NCI-H187 treated with DMSO at 0.1 percent for 48 hours (cell line): ENCODE measurements around the gene WDFY2.
A peak's percentile ranks its signal among the peaks of the same experiment; 100 is the strongest.
"Not testable (repeated sequence)": the region's sequence is repeated elsewhere in the genome, so short reads cannot be mapped to it uniquely, and the experiment has no call there.

ENCODE experiments used
- DNase-seq: peaks from one replicate; lab custom pipeline; 2025; lab: John Stamatoyannopoulos, UW

Gene WDFY2, protein sequence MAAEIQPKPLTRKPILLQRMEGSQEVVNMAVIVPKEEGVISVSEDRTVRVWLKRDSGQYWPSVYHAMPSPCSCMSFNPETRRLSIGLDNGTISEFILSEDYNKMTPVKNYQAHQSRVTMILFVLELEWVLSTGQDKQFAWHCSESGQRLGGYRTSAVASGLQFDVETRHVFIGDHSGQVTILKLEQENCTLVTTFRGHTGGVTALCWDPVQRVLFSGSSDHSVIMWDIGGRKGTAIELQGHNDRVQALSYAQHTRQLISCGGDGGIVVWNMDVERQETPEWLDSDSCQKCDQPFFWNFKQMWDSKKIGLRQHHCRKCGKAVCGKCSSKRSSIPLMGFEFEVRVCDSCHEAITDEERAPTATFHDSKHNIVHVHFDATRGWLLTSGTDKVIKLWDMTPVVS

DNA sequence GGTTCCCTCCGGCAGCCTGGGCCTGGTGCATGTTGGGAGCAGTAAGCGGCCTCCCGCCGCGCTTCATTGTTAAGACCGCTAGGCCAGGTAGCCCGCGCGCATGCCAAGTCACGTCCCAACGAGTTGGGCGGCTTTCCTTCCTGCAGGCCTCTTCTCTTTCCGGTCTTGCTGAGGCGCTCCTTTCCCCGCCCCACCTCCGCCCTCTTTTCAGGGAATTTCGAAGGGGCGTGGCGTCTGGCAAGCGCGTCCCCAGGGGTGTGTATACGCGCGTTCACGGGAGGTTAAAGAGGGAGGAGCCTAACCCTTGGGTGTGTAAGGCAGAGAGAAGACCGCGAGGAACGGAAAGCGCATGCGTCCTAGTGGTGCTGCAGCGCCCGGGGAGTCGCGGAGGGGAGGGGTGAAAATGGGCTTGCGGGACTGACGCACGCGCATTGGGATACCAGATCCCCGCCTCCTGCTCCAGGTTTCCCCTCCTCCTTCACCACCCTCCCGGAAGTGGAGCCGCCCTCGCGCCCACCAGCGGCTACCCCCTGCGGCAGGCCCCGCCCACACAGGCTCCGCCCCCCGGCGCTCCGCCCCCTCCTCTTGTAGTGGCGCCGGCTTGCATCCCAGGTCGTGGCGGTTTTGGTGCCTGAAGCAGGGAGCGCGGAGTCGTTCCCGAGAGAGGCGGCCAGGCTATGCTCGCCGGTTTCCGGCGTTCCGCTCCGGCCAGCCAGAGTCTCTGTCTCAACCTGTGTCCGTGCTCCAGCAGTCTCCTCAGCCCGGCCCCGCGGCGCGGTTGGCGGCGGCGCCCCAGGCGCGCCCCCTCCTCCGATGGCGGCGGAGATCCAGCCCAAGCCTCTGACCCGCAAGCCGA lies at the start of gene WDFY2:
Gene WDFY2 (plus strand): TSS at position 588 of the 856 bp plus-strand sequence. CDS start 226 bp downstream, at position 814.
- DNase-seq, result peak; percentile 100

DNA sequence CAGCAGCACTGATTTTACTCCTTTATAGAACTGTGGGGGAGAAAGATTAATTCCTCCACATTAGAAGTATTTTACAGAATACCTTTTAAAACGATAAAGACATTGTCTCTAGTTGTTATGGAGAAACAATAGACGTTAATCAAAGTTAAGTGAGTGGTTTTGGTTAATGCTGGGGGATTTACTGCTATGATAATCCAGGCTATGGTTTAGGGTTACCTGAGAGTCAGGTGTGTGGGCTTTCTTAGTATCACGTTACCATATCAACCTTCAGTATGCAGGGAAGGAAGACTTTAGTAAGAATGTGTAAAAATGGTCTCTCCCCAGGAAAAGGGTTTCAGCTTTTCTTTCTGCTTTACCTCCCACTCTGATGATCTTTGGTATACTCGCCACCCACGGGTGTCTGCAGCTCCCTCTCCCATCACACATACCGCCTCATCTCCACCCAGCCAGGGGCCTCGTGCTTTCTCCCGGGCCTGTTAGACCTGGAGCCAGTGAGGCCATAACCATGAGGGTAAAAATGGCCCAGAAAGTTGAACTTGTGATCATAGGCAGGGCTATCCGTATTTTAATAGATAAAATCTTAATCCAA lies 45.6 kb upstream of the WDFY2 start:
- no peak for DNase-seq

DNA sequence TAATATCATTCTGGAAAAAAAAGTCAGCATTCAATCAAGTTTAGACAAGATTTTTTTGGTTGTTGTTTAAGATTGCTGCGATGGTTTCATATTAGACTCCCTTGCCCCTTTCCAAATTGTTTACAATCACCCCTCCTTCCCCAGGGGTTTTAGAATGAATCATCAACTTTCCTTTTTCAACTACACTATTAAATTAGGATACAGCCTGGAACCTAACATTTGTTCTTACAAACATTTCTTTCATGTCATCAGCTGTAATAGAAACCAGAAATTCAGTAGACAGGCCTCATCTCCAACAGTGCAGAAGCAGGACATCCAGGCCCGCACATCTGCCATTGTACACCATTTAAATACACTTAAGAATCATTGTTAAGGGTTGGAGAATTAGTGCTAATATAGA lies 44.4 kb upstream of the WDFY2 start:
- no peak for DNase-seq

DNA sequence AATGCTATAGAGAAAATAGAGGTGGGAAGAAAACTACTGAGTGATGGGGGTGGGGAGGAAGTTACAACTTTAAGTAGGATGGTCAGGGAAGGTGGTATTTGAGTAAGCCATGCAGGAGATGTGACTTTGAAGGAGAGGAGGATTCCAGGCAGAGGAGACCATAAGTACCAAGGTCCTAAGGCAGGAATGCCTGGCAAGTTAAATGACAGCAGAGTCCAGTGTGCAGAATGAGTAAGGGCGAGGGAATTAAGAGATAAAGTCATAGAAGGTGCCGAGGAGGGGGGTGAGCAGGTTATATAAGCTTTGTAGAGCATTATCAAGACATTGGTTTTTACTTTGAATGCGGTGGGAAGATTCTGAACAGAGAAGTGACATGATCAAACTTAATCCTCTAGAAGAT lies 43.2 kb upstream of the WDFY2 start:
- no peak for DNase-seq

DNA sequence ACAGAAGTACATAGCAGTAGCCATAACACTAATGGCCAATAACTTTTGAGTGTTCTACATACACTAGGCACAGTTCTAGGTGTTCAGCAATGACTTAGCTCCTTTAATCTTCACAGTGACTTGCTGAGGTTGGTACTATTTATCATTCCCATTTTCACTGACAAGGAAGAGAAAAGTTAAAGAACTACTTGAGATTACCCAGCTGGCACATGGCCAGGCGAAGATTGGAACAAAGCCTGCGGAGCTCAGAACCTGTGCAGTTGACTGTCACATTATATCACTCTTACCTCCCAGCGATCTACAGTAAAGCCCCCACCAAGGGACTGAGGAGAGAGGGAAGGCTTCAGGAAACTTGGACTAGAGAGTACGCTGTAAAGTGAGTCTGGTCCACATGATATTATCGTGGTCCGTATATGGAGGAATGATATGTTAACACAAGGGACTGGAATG lies 42.4 kb upstream of the WDFY2 start:
- DNase-seq, result no peak

DNA sequence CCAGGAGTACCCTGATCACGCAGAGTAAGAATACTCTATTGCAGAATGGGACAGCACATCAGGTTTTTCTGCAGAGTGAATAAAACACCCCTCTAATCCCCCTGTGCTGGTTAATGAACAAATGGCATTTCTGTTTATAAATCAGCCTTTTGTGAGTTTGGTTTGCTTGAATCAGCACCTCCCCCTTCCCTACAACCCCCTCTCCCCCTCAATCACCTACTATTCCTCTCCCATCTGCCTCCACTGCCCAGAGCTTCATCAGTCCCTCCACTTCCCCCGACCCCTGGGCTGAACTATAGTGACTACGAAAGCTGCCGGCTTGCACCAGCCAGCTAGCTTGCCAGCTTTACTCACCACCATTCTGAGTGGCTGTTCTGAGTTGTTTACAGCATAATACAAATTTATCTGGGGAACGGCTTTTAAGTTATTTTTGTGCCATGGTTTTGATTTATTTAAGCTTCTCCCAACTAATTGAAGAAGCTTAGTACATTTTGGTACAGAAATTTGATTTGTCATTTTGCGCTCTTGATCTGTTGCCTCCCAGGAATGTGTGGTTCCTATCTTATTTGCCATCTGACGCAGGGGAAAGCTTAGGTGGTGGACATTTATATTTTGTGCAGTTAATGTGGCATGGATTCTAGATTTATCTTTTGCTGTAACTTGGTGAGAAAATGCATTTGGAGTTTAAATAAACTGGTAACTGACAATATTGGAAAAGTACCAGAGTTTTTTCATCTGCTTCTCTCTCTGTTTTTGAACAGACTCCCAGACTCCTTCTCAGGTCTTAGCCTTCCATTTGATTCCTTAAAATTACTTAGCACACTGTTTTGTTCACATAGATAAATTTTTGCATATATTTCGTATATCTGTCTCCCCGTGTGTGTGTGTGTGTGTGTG lies 41.7 kb upstream of the WDFY2 start:
- no peak for DNase-seq

DNA sequence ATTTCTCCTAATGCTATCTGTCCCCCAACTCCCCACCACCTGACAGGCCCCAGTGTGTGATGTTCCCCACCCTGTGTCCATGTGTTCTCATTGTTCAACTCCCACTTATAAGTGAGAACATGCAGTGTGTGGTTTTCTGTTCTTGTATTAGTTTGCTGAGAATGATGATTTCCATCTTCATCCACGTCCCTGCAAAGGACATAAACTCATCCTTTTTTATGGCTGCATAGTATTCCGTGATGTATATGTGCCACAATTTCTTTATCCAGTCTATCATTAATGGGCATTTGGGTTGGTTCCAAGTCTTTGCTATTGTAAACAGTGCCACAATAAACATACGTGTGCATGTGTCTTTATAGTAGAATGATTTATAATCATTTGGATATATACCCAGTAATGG lies 38.8 kb upstream of the WDFY2 start:
- DNase-seq, result not testable (repeated sequence)

DNA sequence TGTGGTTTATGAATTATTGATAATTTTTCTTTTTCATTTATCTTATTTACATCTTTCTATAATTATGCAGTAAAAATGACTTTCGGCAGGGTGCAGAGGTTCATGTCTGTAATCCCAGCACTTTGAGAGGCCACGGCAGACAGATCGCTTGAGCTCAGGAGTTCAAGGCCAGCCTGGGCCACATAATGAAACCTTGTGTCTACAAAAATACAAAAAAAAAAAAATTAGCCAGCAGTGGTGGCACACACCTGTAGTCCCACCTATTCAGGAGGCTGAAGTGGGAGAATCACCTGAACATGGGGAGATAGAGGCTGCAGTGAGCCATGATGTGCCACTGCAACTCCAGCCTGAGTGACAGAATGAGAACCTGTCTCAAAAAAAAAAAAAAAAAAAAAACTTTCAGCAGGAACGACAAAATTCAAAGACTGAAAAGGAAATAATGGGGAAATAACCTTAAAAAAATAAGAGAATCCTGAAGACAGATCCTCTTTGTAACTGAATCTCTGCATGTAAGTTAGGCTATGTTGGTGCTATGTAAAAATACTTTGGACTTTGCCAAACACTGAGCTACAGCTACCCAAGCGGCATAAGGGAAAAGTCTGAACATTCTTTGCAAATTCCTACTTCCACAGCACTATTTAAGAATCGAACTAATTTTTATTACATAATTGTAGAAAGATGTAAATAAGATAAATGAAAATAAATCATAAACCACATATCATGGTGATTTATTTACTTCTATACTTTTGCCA lies 36.7 kb upstream of the WDFY2 start:
- DNase-seq, result no peak

DNA sequence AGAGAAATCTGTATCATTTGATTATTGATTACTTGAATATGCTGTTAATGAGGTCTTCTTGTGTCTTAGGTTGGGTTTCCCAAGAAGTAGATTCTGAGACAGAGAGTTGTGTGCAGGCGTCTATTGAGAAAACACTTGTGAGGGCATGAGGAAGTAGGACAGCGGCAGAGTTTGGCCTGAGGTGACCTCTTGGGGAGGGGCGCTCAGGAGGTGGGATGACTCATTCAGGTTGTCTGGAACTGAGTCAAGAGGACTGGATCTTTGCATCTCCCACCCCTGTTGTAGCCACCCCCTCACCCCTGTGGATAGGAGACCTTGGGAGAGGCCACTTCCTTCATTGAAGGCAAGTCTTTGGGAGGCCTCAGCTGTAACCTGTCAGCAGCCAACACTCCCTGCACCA lies 35.2 kb upstream of the WDFY2 start:
- DNase-seq, result no peak

DNA sequence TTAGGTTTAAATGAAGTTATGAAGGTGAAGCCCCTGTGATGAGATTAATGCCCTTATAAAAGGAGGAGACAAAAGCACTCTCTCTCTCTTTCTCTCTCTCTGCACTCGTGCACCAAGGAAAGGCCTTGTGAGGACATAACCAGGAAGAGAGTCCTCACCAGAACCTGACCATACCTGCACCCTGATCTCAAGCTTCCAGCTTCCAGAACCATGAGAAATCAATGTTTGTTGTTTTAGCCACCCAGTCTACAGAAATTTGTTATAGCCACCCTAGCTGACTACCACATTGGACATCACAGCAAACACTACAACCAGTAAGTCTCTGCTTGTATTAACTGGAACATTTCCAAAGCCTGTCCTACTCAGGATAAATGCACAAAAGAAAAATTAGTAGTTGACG lies 34.7 kb upstream of the WDFY2 start:
- DNase-seq, result no peak

DNA sequence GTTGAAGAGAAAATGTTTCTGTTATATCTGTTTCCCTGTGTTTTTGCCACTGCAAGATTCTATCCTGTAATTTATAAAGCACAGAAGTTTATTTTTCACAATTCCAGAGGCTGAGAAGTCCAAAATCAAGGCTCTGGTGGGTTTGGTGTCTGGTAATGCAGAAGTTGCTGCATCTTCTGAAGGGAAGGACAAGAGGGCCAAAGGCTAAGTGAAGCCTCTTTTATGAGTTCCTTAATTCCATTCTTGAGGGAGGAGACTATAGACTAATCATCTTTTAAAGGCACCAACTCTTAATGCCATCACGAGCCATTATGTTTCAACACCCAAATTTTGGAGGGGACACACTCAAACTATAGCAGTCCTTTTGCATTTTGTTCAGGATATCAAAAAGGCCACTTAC lies 34.1 kb upstream of the WDFY2 start:
- no peak for DNase-seq

DNA sequence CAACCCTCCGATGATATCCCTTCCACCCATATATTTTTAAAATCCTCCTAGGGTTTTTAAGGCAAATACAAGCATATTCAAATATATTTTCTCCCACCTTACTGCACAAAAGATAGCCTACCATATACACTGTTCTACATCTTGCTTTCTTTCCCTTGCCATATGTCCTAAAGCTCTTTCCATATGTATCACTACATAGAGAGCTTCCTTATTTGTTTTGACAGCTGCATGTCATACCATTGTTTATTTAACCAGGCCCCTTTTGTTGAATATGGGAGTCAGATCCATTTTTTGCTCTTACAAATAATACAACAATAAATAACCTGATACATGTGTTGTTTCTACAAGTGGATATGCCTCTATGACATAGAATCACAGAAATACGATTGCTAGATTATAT lies 32.8 kb upstream of the WDFY2 start:
- DNase-seq, result no peak

DNA sequence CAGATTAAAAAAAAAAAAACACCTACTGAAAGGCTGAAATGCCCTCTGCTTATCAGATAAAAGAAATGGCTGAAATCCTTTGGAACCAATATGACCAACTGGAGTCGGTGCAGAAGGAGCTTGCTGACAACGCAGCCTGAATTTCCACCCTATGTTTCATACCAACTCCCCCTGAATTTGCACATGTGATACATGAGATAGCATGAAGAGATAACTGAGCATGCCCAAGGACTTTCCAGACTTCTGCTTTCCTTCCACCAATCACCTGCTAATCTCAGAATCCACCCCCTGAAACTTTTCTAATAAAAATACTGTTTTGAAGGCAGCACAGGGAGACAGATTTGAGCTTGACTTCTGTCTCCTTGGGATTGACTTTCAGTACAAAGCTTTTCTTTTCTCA lies 32.2 kb upstream of the WDFY2 start:
- no peak for DNase-seq

DNA sequence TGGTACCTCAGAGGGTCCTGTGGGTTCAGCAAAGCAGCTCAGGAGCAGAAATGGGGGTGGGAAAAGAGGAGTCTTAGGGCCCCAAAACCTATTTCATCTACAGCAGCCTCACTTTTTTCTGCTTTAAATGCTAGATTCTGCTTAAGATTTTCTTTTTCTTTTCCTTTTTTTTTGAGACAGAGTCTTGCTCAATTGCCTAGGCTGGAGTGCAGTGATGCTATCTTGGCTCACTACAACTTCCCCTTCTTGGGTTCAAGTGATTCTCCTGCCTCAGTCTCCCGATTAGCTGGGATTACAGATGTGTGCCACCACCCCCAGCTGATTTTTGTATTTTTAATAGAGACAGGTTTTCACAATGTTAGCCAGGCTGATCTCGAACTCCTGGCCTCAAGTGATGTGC lies 30.7 kb upstream of the WDFY2 start:
- DNase-seq, result no peak

DNA sequence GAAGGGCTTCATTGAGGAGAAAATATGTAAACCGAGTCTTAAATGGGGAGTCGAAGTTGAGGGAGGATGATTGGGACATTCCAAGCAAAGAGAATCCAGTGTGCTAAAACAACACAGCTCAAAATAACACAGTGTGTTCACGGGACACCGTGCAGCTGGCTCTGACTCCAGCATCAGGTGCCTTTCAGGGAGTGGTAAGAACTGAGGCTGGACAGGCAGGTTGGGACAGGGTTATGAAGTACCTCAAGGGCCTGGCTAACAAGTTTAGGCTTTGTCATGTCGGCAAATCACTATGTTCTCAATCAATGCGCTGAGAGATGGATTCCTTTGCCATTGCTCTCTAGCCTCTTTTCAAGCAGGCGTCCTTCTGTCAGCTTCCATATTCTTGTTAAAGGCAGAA lies 27.5 kb upstream of the WDFY2 start:
- no peak for DNase-seq

DNA sequence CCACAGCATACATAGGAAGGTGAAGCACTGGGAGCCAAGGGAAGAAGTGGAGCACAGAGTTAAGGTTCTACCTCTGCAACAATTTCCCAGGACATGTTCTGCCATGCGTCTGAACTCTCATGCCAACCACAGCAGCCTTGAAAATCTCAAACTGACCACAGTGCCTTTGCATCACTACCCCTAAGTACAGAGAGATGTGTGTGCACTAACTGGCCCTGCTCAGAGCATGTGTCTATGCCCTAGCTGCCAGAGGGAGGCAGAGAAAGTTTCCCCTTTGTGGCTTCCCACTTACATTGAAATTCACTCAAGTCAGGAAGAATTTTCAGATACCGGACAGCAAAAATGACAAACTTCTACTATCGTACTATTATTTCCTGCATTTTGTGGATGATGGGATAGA lies 26.8 kb upstream of the WDFY2 start:
- DNase-seq, result no peak

DNA sequence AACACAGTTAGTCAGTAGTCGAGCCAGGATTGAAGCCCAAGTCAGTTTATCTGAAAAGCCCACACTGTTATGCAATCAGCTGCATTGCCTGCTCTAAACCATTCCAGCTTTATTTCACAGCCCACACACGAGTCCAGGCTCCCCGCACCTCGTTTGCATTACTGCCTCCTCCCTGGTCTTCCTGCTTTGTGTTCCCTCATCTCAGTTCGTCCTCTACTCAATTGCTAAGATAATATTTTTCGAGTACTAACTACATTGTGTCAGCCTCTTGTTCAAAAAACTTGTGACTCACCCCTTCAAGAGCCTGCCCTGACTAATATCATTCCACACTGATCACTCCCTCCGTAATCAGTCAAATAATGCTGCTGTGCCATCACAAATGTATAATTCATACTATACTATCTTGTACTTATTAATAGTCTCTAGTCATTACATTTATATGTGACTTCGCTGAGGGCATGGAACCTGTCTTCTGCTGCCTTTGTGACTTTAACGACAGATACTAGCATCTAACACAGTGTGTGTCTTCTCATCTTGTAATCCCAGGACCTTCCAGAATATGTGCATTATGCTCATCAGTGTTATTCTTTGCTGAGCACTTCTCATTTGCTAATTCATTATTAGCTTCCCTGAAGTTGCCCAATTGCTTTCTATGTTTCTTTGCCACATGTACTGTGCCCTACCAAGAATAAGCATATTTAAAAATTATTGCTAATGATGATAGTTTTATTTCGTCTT lies 26.2 kb upstream of the WDFY2 start:
- no peak for DNase-seq

DNA sequence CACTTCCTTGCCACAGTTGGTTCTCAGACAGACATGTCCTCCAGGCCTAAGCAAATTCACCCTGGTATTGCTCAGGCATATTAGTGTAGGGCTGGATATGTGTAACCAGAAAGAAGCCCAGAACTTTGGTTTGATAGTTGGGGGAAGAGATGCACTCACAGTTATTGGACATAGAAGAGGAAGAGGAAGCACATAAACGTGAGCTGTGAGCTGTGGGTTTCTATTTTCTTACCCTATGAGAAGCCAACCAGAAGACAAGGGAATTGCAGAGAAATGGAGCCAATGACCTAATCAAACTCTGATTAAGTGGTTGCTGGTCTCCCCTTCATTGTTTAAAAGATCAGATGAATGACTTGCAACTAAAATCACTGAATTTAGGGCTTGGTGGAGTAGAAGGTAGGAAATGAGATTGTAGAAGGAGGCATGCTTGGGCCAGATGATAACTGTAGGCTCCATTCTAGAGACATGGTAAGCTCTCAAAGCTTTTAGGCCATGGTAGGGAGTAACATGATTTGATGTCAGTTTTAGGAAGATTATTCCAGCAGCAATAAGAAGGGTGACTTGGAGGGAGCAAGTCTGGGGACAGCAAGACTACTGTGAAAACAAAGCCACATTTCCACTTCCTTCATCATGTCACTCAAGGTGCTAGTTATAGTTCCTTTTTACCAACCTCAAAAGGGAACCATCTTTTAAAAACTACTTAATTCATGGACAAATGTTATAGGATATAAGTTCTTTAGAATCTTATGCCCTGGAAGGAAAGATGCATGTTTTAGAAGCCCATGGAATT lies 24.1 kb upstream of the WDFY2 start:
- no peak for DNase-seq

DNA sequence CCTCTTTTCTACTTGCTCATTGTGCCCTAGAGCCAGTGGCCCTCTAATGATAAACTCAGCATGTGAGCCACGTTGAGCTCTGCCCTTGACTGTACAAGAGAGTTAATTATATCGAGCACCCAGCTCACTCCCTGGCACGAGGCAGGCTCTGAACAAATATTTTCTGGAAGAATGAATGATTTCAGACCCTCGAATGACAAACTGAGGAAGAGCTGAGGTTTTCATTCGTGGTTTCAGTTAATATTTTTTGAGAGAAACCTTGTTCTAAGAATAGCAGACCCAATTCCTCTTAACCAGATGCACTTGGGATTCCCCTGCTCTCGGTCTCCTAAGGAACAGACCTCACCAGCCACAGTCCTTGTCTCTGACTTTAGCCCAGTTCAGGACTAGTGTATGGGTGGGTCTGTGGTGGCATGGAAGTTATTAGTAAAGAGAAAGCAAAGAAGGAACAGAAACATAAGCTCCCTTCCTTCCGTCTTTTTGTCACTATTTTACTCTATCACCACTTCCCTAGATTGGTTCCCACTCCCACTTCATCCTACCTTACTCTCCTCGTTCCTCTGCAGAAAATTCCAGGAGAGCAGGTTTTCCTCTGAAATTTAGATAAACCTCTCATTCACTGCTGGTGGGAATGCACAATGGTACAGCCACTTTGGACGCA lies 22.1 kb upstream of the WDFY2 start:
- DNase-seq, result no peak
